Uterus (tissue), 2 donors: Measurements from ENCODE around the gene DST.

Experiments
- POLR2A ChIP-seq, 2 donors: fragments of 450-650 bp; IDR thresholded peaks; one replicate each; pipeline ENCODE4 v1.6.1; 2016; ENCODE audit warnings: antibody characterized with exemption in 2 of 2, mild to moderate bottlenecking in 1 of 2, moderate library complexity in 1 of 2
- TF ChIP-seq, protein P1 (sequence below), 4 experiments: fragments of 200-600 bp in 2 of 4; fragments of 450-650 bp in 2 of 4; sonication (generic) in 2 of 4; IDR thresholded peaks; one replicate each; pipeline ENCODE4 v1.5.1; 2016 to 2019; ENCODE audit warnings: antibody characterized with exemption in 4 of 4, mild to moderate bottlenecking in 2 of 4, moderate library complexity in 1 of 4

- TF ChIP-seq, protein P1, sequence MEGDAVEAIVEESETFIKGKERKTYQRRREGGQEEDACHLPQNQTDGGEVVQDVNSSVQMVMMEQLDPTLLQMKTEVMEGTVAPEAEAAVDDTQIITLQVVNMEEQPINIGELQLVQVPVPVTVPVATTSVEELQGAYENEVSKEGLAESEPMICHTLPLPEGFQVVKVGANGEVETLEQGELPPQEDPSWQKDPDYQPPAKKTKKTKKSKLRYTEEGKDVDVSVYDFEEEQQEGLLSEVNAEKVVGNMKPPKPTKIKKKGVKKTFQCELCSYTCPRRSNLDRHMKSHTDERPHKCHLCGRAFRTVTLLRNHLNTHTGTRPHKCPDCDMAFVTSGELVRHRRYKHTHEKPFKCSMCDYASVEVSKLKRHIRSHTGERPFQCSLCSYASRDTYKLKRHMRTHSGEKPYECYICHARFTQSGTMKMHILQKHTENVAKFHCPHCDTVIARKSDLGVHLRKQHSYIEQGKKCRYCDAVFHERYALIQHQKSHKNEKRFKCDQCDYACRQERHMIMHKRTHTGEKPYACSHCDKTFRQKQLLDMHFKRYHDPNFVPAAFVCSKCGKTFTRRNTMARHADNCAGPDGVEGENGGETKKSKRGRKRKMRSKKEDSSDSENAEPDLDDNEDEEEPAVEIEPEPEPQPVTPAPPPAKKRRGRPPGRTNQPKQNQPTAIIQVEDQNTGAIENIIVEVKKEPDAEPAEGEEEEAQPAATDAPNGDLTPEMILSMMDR (IDR thresholded peaks at IDR 0.05), result no peak
- TF ChIP-seq POLR2A (IDR thresholded peaks at IDR 0.05), result no peak
Observed at GRCh38 chr6:56507517-56507916, 135.2 kb downstream of the DST start.
